GM12873 (cell line): ENCODE measurements around the gene NRF1.
A peak's percentile ranks its signal among the peaks of the same experiment; 100 is the strongest.

Experiments used
- TF ChIP-seq, protein P1 (sequence below): IDR thresholded peaks from 2 replicates; pipeline ENCODE4 v1.5.1; 2012; ENCODE audit warnings: low read depth, mild to moderate bottlenecking, moderate library complexity, low read length, control low read depth; ENCODE audit not compliant: insufficient read depth; ENCODE audit errors: missing control alignments

The NRF1 gene

DNA sequence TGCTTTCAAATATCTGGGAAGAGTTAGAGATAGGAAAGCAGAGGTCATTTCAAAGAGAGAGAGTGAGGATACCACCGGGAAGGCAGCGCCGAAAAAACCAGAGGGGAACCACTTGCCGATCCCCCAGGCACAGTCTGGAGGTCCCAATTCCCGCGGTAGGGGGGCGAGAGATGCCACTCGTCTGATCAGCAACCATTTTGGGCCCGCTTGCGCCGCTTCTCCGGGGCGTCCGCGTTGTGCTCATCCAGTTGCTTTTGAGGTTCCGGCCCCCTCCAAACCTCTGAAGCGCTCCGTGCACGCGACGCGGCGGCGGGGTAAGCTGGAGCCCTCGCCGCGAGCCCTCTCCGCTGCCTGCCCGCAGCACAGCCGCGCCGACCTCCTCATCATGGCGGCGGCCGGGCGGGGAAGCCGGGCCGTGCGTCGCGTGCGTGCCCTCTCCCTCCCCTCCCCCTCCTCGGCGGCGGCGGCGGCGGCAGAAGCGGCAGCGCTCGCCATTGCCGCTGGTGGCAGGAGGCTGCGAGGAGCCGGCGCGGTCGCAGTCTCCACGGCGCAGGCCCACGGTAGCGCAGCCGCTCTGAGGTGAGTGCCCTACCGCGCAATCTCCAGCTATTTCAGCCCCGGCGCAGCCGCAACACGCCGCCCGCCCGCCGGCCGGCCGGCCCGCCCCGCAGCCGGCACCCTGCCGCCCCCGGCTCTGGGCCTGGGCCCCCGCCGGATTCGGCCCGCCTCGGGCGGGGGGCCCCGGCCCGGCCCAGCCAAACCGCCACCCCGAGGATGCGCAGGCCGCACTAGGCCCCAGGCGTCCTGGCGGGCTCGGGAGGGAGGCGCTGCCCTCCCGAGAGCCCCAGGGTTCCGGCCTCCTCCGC, at the start of gene NRF1:
Gene NRF1, plus strand, starts transcription at position 475 of the 866 bp plus-strand sequence. CDS start 45,632 bp downstream, outside the sequence.
- TF ChIP-seq, protein P1, sequence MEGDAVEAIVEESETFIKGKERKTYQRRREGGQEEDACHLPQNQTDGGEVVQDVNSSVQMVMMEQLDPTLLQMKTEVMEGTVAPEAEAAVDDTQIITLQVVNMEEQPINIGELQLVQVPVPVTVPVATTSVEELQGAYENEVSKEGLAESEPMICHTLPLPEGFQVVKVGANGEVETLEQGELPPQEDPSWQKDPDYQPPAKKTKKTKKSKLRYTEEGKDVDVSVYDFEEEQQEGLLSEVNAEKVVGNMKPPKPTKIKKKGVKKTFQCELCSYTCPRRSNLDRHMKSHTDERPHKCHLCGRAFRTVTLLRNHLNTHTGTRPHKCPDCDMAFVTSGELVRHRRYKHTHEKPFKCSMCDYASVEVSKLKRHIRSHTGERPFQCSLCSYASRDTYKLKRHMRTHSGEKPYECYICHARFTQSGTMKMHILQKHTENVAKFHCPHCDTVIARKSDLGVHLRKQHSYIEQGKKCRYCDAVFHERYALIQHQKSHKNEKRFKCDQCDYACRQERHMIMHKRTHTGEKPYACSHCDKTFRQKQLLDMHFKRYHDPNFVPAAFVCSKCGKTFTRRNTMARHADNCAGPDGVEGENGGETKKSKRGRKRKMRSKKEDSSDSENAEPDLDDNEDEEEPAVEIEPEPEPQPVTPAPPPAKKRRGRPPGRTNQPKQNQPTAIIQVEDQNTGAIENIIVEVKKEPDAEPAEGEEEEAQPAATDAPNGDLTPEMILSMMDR: peak; percentile 15

- TF ChIP-seq, protein P1: no peak
Observed at GRCh38 chr7:129567377-129567776, 44.1 kb upstream of the NRF1 start.

DNA sequence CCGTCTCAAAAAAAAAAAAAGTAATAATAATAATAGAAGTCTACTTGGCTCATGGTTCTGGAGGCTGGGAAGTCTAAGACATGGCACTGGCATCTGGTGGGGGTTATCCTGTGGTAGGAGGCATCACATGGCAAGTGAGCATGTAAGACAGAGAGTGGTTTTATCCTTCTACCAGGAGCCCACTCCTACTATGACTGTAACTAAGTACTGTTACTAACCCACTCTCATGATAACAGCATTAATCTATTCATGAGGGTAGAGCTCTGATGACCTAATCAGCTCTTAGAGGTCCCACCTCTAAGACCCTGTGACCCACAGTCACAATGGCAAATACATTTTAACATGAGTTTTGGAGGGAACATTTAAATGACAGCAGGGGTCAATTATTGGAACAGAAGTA, 43.3 kb upstream of the NRF1 start:
- TF ChIP-seq, protein P1: no peak

- TF ChIP-seq, protein P1: no peak
Observed at GRCh38 chr7:129569326-129569725, 42.2 kb upstream of the NRF1 start.

- TF ChIP-seq, protein P1: no peak
Observed at GRCh38 chr7:129569811-129570215, 41.7 kb upstream of the NRF1 start.

DNA sequence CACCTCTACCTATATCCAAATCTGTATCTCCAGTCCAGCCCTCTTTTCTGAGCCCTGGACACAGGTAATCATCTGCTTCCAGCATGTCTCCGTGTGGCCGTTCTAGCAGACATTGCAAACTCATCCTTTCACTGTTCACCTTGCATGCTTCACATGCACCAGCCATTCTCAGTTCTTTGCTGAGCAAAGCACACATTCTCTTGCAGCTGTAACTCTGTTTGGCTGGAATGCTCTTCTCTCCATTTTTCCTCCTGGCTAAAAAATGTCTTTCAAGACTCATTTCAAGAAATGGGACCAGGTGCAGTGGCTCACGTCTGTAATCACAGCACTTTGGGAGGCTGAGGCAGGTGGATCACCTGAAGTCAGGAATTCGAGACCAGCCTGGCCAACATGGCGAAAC, 40.3 kb upstream of the NRF1 start:
- TF ChIP-seq, protein P1: no peak

GRCh38 chr7:129572205-129572604, 39.3 kb upstream of the NRF1 start:
- TF ChIP-seq, protein P1: no peak
